ENCODE data around the gene LPCAT1.
"Not testable (repeated sequence)": the region's sequence is repeated elsewhere in the genome, so short reads cannot be mapped to it uniquely, and the experiment has no call there.

DNA sequence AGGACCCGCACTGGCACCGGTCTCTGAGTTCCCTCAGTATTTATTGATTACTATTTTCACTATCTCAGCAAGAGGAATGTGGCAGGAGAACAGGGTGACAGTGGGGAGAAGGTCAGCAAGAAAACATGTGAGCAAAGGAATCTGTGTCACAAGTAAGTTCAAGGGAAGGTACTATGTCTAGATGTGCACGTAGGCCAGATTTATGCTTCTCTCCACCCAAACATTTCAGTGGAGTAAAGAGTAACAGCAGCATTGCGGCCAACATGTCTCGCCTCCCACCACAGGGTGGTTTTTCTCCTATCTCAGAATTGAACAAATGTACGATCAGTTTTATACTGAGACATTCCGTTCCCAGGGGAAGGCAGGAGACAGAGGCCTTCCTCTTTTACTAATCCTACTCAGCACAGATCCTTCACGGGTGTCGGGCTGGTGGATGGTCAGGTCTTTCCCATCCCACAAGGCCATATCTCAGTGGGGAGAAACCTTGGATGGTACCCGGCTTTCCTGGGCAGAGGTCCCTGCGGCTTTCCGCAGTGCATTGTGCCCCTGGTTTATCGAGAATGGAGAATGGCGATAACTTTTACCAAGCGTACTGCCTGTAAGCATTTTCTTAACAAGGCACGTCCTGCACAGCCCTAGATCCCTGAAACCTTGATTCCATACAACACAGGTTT lies 43.9 kb upstream of the LPCAT1 start:
- TF ChIP-seq, protein P1, sequence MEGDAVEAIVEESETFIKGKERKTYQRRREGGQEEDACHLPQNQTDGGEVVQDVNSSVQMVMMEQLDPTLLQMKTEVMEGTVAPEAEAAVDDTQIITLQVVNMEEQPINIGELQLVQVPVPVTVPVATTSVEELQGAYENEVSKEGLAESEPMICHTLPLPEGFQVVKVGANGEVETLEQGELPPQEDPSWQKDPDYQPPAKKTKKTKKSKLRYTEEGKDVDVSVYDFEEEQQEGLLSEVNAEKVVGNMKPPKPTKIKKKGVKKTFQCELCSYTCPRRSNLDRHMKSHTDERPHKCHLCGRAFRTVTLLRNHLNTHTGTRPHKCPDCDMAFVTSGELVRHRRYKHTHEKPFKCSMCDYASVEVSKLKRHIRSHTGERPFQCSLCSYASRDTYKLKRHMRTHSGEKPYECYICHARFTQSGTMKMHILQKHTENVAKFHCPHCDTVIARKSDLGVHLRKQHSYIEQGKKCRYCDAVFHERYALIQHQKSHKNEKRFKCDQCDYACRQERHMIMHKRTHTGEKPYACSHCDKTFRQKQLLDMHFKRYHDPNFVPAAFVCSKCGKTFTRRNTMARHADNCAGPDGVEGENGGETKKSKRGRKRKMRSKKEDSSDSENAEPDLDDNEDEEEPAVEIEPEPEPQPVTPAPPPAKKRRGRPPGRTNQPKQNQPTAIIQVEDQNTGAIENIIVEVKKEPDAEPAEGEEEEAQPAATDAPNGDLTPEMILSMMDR (IDR thresholded peaks at IDR 0.05; ENCODE audit: low read depth, low read length, poor library complexity, severe bottlenecking): not testable (repeated sequence)
- TF ChIP-seq EZH2phosphoT487 (IDR thresholded peaks at IDR 0.05; ENCODE audit: borderline replicate concordance, low read length): not testable (repeated sequence)
